ENCODE data around the gene STAT3.

STAT3 gene

DNA sequence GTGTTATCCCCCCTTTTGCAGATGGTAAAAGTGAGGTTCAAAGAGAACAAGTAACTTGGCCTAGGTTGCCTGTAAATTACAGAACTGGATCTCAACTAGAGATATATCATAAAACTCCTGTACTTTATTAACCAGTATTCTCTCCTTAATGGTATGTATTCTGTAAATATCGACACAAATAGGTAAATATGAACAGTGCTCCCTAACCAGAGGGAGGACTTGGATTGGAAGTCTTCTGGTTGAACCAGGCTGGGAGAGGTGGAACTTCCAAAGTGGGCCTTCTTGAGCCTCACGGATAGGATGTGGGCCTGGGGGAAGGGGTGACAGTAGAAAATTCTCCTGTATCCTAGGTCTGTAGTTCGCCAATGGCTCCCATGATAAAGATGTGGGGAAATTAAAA lies 92.2 kb downstream of the STAT3 start:
- H3K79me2 ChIP-seq (ENCODE audit: insufficient read depth, low read length): no peaks in the 10 kb centered on the region
- no peaks in the 10 kb centered on the region for H4K20me1 ChIP-seq (ENCODE audit: insufficient read depth, low read length)
- H3K36me3 ChIP-seq (ENCODE audit: insufficient read depth, low read length): no peaks in the 10 kb centered on the region
- H3K27ac ChIP-seq (ENCODE audit: low read length): no peak overlapping the region
- no peaks in the 10 kb centered on the region for H3K4me1 ChIP-seq (ENCODE audit: insufficient read depth, low read length)
- H3K9ac ChIP-seq (ENCODE audit: low read depth, low read length): no peak overlapping the region
- DNase-seq (no peak), ATAC-seq (ENCODE audit: insufficient read depth, low read depth) (no peak)
- H3K4me3 ChIP-seq (ENCODE audit: low read depth in 1 of 2, low read length in 2 of 2): no peak overlapping the region
- H2AFZ ChIP-seq (ENCODE audit: low read depth, low read length): no peak overlapping the region
- H3K9me3 ChIP-seq (ENCODE audit: insufficient read depth, low read length, severe bottlenecking): no peaks in the 10 kb centered on the region
- no peaks in the 10 kb centered on the region for H3K27me3 ChIP-seq (ENCODE audit: insufficient read depth, low read length, poor library complexity)
- no peak for TF ChIP-seq EZH2 (IDR thresholded peaks at IDR 0.05; ENCODE audit: borderline replicate concordance, low read depth, low read length, severe bottlenecking)
- TF ChIP-seq, protein P1, sequence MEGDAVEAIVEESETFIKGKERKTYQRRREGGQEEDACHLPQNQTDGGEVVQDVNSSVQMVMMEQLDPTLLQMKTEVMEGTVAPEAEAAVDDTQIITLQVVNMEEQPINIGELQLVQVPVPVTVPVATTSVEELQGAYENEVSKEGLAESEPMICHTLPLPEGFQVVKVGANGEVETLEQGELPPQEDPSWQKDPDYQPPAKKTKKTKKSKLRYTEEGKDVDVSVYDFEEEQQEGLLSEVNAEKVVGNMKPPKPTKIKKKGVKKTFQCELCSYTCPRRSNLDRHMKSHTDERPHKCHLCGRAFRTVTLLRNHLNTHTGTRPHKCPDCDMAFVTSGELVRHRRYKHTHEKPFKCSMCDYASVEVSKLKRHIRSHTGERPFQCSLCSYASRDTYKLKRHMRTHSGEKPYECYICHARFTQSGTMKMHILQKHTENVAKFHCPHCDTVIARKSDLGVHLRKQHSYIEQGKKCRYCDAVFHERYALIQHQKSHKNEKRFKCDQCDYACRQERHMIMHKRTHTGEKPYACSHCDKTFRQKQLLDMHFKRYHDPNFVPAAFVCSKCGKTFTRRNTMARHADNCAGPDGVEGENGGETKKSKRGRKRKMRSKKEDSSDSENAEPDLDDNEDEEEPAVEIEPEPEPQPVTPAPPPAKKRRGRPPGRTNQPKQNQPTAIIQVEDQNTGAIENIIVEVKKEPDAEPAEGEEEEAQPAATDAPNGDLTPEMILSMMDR (IDR thresholded peaks at IDR 0.05; ENCODE audit: borderline replicate concordance, extremely low read depth, low read length, poor library complexity, severe bottlenecking): no peak
- H3K4me2 ChIP-seq (ENCODE audit: insufficient read depth, low read length): no peak overlapping the region

DNA sequence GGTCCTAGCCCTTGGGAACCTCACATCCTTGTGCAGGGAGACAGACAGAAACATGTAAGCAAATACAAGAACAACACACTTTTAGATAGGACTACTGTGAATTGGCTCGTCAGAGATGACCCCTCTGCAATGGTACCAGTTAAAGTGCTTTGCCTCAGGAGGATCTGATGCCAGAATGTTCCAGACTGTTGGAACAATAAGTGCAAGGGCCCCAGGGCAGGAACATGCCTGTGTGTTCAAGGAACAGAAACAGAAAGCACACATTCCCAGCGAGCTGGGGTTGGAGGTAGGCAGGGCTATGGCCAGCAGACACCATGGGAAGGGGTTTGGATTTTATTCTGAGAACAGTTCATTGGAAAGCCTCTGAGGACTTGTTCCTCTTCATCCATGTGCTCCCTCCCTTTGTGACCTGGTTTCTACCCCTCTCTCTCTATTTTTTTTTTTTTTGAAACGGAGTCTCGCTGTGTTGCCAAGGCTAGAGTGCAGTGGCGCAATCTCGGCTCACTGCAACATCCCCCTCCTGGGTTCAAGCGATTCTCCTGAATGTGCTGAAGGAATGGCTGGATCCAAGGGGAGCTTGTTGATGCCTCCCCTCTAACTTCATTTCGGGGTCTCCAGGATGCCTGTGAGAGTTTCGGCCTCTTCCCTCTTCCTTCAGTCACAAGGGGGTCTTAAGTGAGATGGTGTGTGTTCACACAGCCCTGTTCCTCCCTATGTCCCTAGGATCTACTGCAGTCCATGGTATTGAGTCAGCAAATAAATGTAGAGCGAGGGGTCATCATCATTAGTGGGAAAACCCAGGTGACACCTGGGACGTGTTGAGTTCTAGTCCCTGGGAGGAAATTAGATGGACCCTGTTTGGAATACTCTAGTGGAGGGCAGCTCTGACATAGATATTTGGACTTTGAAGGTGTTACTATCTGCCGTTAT lies 93.5 kb downstream of the STAT3 start:
- TF ChIP-seq, protein P1 (IDR thresholded peaks at IDR 0.05; ENCODE audit: borderline replicate concordance, extremely low read depth, low read length, poor library complexity, severe bottlenecking): no peak
- no peak for TF ChIP-seq EZH2 (IDR thresholded peaks at IDR 0.05; ENCODE audit: borderline replicate concordance, low read depth, low read length, severe bottlenecking)
- Histone ChIP-seq H3K27me3 (ENCODE audit: insufficient read depth, low read length, poor library complexity) (peaks cover under 1% of the 10 kb centered on the region), H4K20me1 (ENCODE audit: insufficient read depth, low read length) (no peaks in the 10 kb centered on the region), H3K27ac (ENCODE audit: low read length) (no peak overlapping the region), H3K9ac (ENCODE audit: low read depth, low read length) (no peak overlapping the region), H3K79me2 (ENCODE audit: insufficient read depth, low read length) (no peaks in the 10 kb centered on the region), H2AFZ (ENCODE audit: low read depth, low read length) (no peak overlapping the region), H3K36me3 (ENCODE audit: insufficient read depth, low read length) (no peaks in the 10 kb centered on the region), H3K4me3 (ENCODE audit: low read depth in 1 of 2, low read length in 2 of 2) (no peak overlapping the region), H3K4me1 (ENCODE audit: insufficient read depth, low read length) (no peaks in the 10 kb centered on the region), H3K4me2 (ENCODE audit: insufficient read depth, low read length) (no peak overlapping the region), H3K9me3 (ENCODE audit: insufficient read depth, low read length, severe bottlenecking) (no peaks in the 10 kb centered on the region)
- no peak for DNase-seq
- no peak for ATAC-seq (ENCODE audit: insufficient read depth, low read depth)

DNA sequence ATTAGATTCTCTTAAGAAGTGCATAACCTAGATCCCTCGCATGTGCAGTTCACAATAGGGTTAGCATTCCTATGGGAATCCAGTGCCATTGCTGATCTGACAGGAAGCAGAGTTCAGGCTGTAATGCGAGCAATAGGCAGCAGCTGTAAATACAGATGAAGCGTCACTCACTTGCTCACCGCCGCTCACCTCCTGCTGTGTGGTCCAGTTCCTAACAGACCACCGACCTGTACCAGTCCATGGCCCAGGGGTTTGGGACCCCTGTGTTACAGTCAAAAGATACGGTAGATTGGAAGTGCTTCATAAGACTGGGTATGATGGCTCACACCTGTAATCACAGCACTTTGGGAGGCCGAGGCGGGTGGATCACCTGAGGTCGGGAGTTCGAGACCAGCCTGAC lies 97.1 kb downstream of the STAT3 start:
- Histone ChIP-seq H3K27ac (ENCODE audit: low read length) (no peak overlapping the region), H2AFZ (ENCODE audit: low read depth, low read length) (no peak overlapping the region), H3K4me2 (ENCODE audit: insufficient read depth, low read length) (no peak overlapping the region), H3K4me1 (ENCODE audit: insufficient read depth, low read length) (peaks cover 24% of the 10 kb centered on the region), H4K20me1 (ENCODE audit: insufficient read depth, low read length) (peaks cover 3% of the 10 kb centered on the region; the same call in 1 of the 2 replicates), H3K36me3 (ENCODE audit: insufficient read depth, low read length) (no peaks in the 10 kb centered on the region), H3K27me3 (ENCODE audit: insufficient read depth, low read length, poor library complexity) (peaks cover 34% of the 10 kb centered on the region), H3K9ac (ENCODE audit: low read depth, low read length) (no peak overlapping the region), H3K9me3 (ENCODE audit: insufficient read depth, low read length, severe bottlenecking) (no peaks in the 10 kb centered on the region), H3K4me3 (ENCODE audit: low read depth in 1 of 2, low read length in 2 of 2) (no peak overlapping the region), H3K79me2 (ENCODE audit: insufficient read depth, low read length) (no peaks in the 10 kb centered on the region)
- no peak for ATAC-seq (ENCODE audit: insufficient read depth, low read depth)
- TF ChIP-seq, protein P1 (IDR thresholded peaks at IDR 0.05; ENCODE audit: borderline replicate concordance, extremely low read depth, low read length, poor library complexity, severe bottlenecking): no peak
- TF ChIP-seq EZH2 (IDR thresholded peaks at IDR 0.05; ENCODE audit: borderline replicate concordance, low read depth, low read length, severe bottlenecking): no peak
- no peak for DNase-seq
